ENCODE measurements around the gene C22orf31.

GRCh38 chr22:29030618-29031226, 30.9 kb downstream of the C22orf31 start:
- TF ChIP-seq CEBPB (IDR thresholded peaks at IDR 0.05; ENCODE audit: low read depth) (no peak), RAD21 (IDR thresholded peaks at IDR 0.05; ENCODE audit: low read depth) (no peak), CTCF (IDR thresholded peaks at IDR 0.05 in 2 of 3, conservative IDR thresholded peaks at IDR 0.05 in 1 of 3; ENCODE audit: borderline replicate concordance in 1 of 3, insufficient read depth in 1 of 3, low read depth in 2 of 3, low read length in 2 of 3) (no peak), ELF1 (IDR thresholded peaks at IDR 0.05; ENCODE audit: borderline replicate concordance, low read depth) (no peak), ZNF274 (IDR thresholded peaks at IDR 0.05; ENCODE audit: low read depth, low read length) (no peak), REST (IDR thresholded peaks at IDR 0.05; ENCODE audit: low read depth) (no peak), SP1 (IDR thresholded peaks at IDR 0.05; ENCODE audit: low read depth) (peak; percentile 86), SIN3A (IDR thresholded peaks at IDR 0.05; ENCODE audit: low read depth) (no peak)

Data from HCT116 (cell line).